HG02852 (cell line): ENCODE results near the gene CASK.

Experiments
- ATAC-seq: cut with Tn5 transposase; IDR thresholded peaks from one replicate; pipeline ENCODE4 v1.9.1; 2021; ENCODE audit warnings: mild to moderate bottlenecking, moderate library complexity; ENCODE audit not compliant: unreplicated experiment

CASK gene

GRCh38 chrX:41857670-41858069 lies 65.7 kb downstream of the CASK start:
- ATAC-seq: no peak

- ATAC-seq: no peak
These were observed 76.6 kb downstream of the CASK start for GRCh38 chrX:41846714-41847113.

GRCh38 chrX:41837270-41837944 lies 85.9 kb downstream of the CASK start:
- no peak for ATAC-seq

- ATAC-seq: no peak
These were observed 94.5 kb downstream of the CASK start for GRCh38 chrX:41828826-41829225.

GRCh38 chrX:41827886-41828285 lies 95.5 kb downstream of the CASK start:
- ATAC-seq: no peak

GRCh38 chrX:41825796-41826195 lies 97.6 kb downstream of the CASK start:
- ATAC-seq: no peak

GRCh38 chrX:41824551-41824950 lies 98.8 kb downstream of the CASK start:
- ATAC-seq: no peak

GRCh38 chrX:41823402-41823801 lies 100.0 kb downstream of the CASK start:
- no peak for ATAC-seq

- ATAC-seq: no peak
These were observed 100.5 kb downstream of the CASK start for GRCh38 chrX:41822892-41823291.

GRCh38 chrX:41808047-41808446 lies 115.3 kb downstream of the CASK start:
- no peak for ATAC-seq

- no peak for ATAC-seq
These were observed 120.4 kb downstream of the CASK start for GRCh38 chrX:41802958-41803357.

- no peak for ATAC-seq
These were observed 123.7 kb downstream of the CASK start for GRCh38 chrX:41799661-41800060.

GRCh38 chrX:41796577-41796976 lies 126.8 kb downstream of the CASK start:
- ATAC-seq: peak; percentile 53

- ATAC-seq: peak; percentile 35
These were observed 127.3 kb downstream of the CASK start for GRCh38 chrX:41796046-41796445.

- ATAC-seq: no peak
These were observed 134.0 kb downstream of the CASK start for GRCh38 chrX:41789374-41789773.

GRCh38 chrX:41785685-41786084 lies 137.7 kb downstream of the CASK start:
- ATAC-seq: no peak

GRCh38 chrX:41781500-41781899 lies 141.9 kb downstream of the CASK start:
- no peak for ATAC-seq

GRCh38 chrX:41779941-41780340 lies 143.4 kb downstream of the CASK start:
- ATAC-seq: no peak

GRCh38 chrX:41779030-41779564 lies 144.3 kb downstream of the CASK start:
- no peak for ATAC-seq

GRCh38 chrX:41761702-41762101 lies 161.7 kb downstream of the CASK start:
- no peak for ATAC-seq

GRCh38 chrX:41761169-41761568 lies 162.2 kb downstream of the CASK start:
- ATAC-seq: no peak

- no peak for ATAC-seq
These were observed 163.5 kb downstream of the CASK start for GRCh38 chrX:41759817-41760216.

- ATAC-seq: no peak
These were observed 165.0 kb downstream of the CASK start for GRCh38 chrX:41758401-41758800.
